AG04449 (cell line): ENCODE measurements around the gene SH3PXD2B.
"Not testable (repeated sequence)": the region's sequence is repeated elsewhere in the genome, so short reads cannot be mapped to it uniquely, and the experiment has no call there.

Source experiments
- CTCF ChIA-PET: fragments of 350-600 bp; formaldehyde crosslinking; extraction: SDS; loops from one replicate; lab custom pipeline; 2021; ENCODE audit warnings: antibody characterized with exemption; lab: Yijun Ruan, JAX
- POLR2A ChIA-PET: fragments of 400-600, 350-600 bp; formaldehyde crosslinking; extraction: SDS; loops from one replicate; lab custom pipeline; 2020; ENCODE audit warnings: antibody characterized with exemption, inconsistent platforms; lab: Yijun Ruan, JAX
- DNase-seq: peaks from one replicate; pipeline ENCODE4 v3.0.0-alpha.2; 2010; ENCODE audit warnings: low read depth, low spot score
- H3K4me3 ChIP-seq: 2 replicates; pipeline ENCODE4 v1.5.1; 2011; ENCODE audit warnings: low read depth, mild to moderate bottlenecking, control low read depth, low read length
- TF ChIP-seq, protein P1 (sequence below): IDR thresholded peaks from one replicate; pipeline ENCODE4 v1.5.1; 2011; ENCODE audit warnings: mild to moderate bottlenecking, moderate library complexity, low read length, control low read depth, inconsistent platforms; ENCODE audit not compliant: insufficient read depth; ENCODE audit errors: missing control alignments

Gene SH3PXD2B

DNA sequence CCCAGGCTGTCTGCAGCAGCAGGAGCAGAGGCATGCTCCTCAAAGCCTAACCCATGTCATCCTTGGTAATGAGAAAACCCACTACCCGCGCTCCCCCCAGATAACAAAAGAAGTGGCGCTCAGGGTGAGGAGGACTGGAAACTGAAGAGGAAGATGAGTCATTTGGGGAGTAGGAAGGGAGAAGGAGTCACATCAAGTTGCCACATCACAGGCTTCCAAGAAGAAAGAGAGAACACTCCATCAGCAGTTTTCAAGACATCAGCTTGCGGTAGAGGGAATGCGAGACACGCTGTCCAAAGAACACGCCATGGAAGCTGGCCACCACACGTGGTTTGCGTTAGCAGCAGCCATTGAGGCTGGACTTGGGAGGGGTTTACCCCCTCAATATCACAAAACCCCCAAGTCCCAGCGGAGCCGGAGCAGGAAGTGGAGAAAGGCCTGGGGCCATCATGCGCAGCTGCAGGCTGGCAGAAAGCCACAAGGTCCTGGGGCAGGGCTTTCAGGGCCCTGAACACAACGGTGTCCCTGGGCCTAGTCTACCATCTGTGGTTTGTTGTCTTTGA, 41.5 kb downstream of the SH3PXD2B start:
- CTCF ChIA-PET: interaction anchor here (0.9 to 4.0 kb wide), 4 partner anchors 9 to 130 kb away, joined by 3 to 27 read pairs (median 12); no protein-coding TSS in a partner anchor
- no peak overlapping the region for H3K4me3 ChIP-seq
- DNase-seq: peak; percentile 90
- TF ChIP-seq, protein P1, sequence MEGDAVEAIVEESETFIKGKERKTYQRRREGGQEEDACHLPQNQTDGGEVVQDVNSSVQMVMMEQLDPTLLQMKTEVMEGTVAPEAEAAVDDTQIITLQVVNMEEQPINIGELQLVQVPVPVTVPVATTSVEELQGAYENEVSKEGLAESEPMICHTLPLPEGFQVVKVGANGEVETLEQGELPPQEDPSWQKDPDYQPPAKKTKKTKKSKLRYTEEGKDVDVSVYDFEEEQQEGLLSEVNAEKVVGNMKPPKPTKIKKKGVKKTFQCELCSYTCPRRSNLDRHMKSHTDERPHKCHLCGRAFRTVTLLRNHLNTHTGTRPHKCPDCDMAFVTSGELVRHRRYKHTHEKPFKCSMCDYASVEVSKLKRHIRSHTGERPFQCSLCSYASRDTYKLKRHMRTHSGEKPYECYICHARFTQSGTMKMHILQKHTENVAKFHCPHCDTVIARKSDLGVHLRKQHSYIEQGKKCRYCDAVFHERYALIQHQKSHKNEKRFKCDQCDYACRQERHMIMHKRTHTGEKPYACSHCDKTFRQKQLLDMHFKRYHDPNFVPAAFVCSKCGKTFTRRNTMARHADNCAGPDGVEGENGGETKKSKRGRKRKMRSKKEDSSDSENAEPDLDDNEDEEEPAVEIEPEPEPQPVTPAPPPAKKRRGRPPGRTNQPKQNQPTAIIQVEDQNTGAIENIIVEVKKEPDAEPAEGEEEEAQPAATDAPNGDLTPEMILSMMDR: no peak
- POLR2A ChIA-PET: no interaction called here

DNA sequence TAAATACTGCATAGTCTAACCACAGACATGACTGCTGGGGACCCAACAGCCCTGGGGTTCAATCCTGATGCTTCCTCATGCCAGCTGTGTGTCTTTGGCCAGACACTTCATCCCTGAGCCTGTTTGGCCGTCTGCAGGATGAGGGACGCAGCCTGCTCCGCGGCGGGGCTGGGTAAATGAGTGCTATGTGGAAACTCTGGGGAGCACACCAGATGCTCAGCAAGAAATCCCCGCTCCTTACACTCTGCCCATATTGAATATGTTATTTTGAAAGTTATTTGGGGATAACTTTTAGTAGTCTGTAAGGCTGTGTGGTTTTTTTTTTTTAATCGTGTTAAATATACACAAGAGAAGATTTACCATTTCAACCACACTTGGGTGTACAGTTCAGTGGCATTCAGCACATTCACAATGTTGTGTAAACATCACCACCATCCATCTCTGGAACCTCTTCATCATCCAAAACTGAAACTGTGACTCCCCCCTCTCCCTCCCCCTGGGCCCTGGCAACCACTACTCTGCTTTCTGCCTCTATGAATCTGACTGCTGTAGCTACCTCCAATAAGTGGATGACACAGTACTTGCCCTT, 42.7 kb downstream of the SH3PXD2B start:
- POLR2A ChIA-PET: no interaction called here

DNA sequence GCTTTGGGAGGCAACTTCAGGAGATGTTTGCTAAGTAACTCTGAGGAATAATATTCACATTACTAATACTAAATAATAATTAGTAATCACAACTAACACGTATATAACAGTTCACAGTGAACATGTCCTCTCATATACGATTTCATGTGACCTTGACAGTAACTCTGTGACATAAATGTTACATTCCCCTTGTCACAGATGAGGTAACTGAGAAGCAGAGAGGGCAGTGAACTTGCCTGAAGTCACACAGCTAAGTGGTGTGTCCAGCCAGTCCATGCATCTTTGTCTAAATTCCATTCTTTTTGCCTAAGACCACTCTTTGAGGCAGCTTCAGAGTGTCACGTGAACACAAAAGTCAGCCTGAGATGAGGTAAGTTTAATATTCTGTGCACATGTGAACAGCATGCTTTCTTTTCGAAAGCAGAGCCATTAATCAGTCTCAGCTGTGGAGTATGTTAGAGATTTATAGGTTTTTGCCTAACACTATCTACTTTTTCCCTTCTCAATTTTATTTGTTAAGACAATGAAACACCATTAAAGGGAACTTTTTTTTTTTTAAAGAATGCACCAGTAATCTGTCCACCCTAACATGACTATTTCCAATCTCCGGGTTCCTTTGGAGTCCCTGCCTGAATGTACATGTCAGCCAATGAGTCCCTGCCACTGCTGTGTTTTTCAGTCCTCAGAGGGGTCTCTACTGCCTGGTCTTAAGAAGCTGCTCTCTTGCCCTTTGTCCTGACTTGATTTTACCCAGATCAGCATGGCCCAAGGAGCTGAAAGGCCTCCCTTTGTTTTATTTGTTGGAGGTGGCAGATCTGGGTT, 43.5 kb downstream of the SH3PXD2B start:
- TF ChIP-seq, protein P1: no peak
- CTCF ChIA-PET: interaction anchor here (4.0 kb wide), 1 partner anchor 41 kb away, joined by 20 read pairs; no protein-coding TSS in a partner anchor
- POLR2A ChIA-PET: interaction anchor here (1.1 kb wide), 1 partner anchor 9 kb away, joined by 3 read pairs; no protein-coding TSS in a partner anchor
- DNase-seq: no peak
- no peak overlapping the region for H3K4me3 ChIP-seq

More for the DNA sequence above, 42.7 kb downstream of the SH3PXD2B start:
- TF ChIP-seq, protein P1: no peak
- no peak overlapping the region for H3K4me3 ChIP-seq
- CTCF ChIA-PET: interaction anchor here (0.9 to 4.0 kb wide), 2 partner anchors 38 to 40 kb away, joined by 3 to 20 read pairs; no protein-coding TSS in a partner anchor
- DNase-seq: no peak

DNA sequence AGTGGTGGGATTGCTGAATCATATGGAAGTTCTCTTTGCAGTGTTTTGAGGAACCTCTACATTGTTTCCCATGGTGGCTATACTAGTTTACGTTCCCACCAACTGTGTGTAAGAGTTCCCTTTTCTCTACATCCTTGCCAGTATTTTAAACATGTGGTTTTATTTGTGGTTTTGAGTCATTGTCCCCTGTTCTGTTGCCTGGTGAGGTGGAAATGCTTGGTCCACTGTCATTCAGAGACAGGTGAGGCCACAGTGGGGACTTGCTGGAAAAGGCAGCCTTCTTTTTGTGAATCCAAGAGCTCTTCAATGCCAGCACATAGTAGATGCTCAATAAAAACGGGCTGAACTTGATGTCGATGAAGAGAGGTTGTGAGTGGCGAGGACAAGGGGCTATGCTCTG, 44.2 kb downstream of the SH3PXD2B start:
- no peak overlapping the region for H3K4me3 ChIP-seq
- POLR2A ChIA-PET: interaction anchor here (1.1 kb wide), 1 partner anchor 9 kb away, joined by 3 read pairs; no protein-coding TSS in a partner anchor
- TF ChIP-seq, protein P1: no peak
- CTCF ChIA-PET: interaction anchor here (4.0 kb wide), 1 partner anchor 42 kb away, joined by 20 read pairs; no protein-coding TSS in a partner anchor
- no peak for DNase-seq

DNA sequence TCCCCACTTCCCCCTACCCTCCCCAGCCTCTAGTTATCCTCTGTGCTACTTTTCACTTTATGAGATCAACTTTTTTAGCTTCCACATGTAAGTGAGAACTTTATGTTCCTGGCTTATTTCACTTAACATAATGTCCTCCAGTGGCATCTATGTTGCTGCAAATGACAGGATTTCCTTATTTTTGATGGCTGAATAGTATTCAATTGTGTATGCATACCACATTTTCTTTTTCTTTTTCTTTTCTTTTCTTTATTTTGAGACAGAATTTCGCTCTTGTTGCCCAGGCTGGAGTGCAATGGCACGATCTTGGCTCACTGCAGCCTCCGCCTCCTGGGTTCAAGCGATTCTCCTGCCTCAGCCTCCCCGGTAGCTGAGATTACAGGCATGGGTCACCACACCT, 44.8 kb downstream of the SH3PXD2B start:
- H3K4me3 ChIP-seq, POLR2A ChIA-PET, DNase-seq: not testable (repeated sequence)
- CTCF ChIA-PET: interaction anchor here (1.2 to 4.0 kb wide), 2 partner anchors 14 to 42 kb away, joined by 3 to 20 read pairs; no protein-coding TSS in a partner anchor

DNA sequence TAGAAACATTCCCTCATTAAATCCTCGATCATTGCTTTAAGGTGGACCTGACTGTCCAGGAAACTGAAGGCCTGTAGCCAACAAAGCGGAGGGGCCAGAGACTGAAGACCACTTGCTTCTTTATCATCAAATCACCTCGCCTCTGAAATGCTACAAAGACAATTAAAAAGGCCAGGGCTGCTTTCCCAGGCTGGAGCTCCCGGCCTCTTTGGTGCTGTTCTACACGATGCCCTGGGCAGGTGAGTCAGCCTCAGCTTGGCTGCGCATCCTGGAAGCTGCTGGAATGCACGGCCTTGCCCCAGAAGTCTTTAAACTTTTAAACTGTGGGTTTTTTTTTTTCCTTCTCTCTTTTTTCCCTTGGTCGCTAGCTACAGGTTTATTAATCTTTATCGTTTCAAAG, 46.5 kb downstream of the SH3PXD2B start:
- DNase-seq: no peak
- CTCF ChIA-PET: interaction anchor here (1.1 kb wide), 1 partner anchor 114 kb away, joined by 4 read pairs; no protein-coding TSS in a partner anchor
- TF ChIP-seq, protein P1: no peak
- no peak overlapping the region for H3K4me3 ChIP-seq
- POLR2A ChIA-PET: no interaction called here
